SW 1271 (cell line): ENCODE results near the gene COL18A1.

Experiments
- DNase-seq, 2 experiments: peaks; one replicate each; lab custom pipeline; 2025; lab: John Stamatoyannopoulos, UW

Gene COL18A1

GRCh38 chr21:45455674-45456583 is 51.0 kb downstream of the COL18A1 start:
- no peak for DNase-seq

GRCh38 chr21:45456584-45457160 is 51.7 kb downstream of the COL18A1 start:
- DNase-seq: no peak

GRCh38 chr21:45457161-45457831 is 52.3 kb downstream of the COL18A1 start:
- no peak for DNase-seq

DNA sequence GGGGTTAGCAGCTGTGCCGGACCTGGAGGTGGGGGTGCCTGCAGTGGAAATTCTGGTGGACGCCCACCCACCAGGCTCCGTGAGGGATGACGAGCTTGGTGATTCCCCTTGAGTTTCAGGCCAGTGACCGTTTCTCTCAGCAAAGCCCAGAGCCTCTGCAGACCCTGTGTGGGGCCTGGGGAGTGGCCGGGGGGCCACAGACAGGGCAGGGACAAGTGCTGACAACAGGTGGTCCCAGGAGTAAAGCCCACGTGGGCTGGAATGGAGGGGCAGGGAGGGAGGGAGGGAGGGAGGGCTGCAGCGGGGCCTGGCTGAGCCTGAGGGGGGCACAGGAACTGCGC is 52.8 kb downstream of the COL18A1 start:
- DNase-seq: no peak

GRCh38 chr21:45458281-45459170 is 53.6 kb downstream of the COL18A1 start:
- no peak for DNase-seq

DNA sequence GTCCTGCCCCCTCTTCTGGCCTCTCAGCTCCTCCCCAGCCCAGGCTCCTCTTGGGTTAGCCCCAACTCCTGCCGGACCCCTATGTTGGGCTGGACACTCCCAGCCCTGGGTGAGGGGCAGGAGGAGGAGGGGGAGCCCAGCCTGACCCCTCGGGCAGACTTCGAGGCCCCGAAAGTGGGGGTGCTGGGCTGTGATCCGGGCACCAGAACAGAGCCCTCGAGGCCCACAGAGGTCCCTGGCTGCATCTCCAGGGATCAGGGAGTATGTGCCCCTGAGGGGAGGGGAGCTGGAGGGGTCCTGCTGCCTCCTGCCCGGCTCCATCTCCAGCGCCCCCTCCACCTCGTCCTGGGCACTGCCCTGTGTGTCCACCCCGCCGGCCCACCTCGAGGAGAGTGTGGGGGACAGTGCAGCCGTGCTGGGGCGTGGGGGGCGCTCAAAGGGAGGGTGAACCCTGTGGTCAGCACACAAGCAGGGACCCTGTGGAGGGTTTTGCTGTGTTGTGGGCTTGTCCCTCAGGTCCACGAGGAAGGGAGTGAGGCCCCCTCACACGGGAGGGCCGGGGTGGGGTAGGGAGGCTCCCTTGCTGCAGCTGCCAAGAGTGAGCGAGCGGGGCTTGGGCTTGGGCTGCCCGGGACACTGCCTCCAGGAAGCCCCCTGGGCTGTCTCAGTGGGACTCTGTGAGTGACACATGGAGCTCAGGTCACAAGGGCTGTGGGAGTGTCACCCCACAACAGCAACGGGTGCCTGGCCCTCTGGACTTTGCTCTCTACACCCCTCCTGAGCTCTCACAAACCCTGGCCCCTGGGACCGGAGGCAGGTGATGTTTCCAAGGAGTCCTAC is 54.4 kb downstream of the COL18A1 start:
- no peak for DNase-seq

GRCh38 chr21:45460011-45460565 is 55.1 kb downstream of the COL18A1 start:
- DNase-seq: no peak

DNA sequence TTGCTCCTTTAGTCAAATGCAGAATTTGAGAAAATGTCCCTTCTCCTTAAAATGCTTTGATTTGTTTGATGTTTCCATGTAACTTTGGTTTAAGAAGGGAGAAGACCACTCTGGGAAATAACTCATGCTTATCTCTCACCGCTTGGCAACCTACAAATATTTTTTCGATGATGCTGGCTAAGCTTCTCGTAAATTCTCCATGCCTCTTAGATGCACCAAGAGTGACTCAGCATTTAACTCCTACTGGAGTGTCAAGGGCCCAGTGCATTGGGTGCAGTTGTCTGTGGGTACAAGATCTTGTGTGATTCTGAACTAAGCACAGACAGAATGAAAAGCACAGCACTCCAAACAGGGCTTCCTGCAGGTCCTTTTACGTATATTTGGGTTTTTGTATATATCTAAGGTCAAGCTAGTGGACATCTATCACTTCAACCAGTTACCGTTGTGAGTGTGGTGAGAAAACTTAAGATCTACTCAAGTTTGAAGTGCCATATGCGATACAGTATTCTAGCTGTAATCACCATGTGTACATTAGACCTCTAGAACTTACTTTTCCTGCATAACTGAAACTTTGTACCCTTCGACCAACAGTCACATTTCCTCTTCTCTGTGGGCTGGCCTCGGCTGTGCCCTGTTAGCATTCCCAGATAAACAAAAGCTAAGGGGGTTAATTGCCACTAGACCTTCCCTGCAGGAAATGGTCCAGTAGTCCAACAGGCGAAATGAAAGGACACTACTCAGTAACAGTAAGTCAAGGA is 55.8 kb downstream of the COL18A1 start:
- no peak for DNase-seq

- DNase-seq: no peak
These were observed 56.4 kb downstream of the COL18A1 start for GRCh38 chr21:45461369-45461750.

- DNase-seq: no peak
These were observed 56.9 kb downstream of the COL18A1 start for GRCh38 chr21:45461806-45462341.

DNA sequence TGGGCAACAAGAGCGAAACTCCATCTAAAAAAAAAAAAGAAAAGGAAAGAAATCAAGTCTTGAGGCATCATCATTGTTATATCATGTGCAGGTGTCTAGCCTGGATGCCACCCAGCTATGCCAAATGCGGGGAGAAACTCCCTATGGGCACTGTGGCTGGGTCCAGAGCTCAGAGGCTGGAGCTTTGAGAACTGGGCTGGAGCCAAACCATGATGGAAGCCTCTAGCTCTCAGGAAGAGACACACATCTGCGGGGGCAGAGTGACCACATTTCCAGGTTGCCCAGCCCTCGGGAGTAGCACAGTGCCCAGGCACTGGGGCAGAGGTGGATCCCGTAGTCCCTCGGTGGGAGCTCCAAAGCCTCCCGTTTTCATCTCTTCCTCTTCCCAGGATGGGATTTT is 58.9 kb downstream of the COL18A1 start:
- no peak for DNase-seq

GRCh38 chr21:45464309-45464708 is 59.3 kb downstream of the COL18A1 start:
- no peak for DNase-seq

DNA sequence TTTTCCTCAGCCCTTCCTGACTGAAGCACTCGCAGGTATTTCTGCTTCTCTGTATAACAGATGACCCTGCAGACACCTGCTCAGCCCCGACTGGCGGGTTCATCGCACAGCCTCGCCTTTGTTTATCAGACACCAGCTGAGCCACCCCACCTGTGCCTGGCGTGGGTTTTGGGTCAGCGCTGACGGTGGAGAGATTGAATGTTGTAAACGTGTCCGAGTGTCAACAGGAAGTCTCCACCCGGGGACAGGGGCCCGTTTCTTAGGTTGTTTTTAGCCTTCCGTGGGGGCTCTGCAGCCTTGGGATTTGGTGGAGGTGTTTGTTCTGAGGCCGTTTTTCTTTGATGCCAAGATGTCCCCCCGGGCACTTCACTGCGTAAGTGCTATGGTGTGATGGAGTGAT is 60.1 kb downstream of the COL18A1 start:
- no peak for DNase-seq

- no peak for DNase-seq
These were observed 60.8 kb downstream of the COL18A1 start for GRCh38 chr21:45465611-45466329.

DNA sequence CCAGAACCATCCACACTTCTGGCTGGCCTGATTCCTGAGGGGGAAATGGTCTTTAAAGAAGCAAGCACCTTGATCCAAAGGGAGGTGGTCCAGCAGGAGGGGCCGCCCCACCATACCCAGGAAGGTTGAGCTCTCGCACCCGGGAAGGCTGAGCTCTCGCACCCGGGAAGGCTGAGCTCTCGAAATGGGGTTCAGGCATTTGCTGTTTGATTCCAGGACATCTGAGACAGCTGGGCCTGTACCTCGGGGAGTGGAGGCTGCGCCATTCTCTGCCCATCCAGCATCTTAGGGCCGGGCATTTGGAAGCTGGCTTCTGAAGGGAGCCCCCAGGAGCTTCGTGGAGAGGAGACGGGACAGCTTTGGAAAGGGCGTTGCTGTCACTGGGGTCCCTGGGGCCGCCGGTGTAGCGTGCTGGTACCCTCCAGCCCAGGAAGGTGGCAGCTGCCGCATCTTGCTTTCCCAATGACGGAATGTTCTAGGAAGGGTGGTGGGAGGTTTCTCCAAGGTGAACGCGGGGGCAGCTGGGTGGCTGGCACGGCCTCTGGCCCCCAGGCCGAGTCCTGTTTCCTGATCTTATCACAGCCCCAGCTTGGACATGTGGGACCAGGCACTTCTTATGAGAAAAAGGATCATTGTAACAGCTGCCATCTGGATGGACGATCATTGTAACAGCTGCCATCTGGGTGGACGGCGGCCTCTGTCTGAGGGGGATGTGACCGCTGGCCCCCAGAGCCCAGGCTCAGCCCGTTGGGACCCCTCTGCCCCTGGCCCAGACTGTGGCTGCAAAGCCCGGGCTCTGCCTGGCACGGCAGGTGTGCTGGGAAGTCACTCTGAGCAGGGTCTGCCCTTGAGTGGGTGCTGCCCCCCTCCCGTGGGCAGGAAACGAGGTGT is 61.6 kb downstream of the COL18A1 start:
- DNase-seq: no peak

- DNase-seq: no peak
These were observed 62.3 kb downstream of the COL18A1 start for GRCh38 chr21:45467221-45467779.

- no peak for DNase-seq
These were observed 63.3 kb downstream of the COL18A1 start for GRCh38 chr21:45468051-45468970.
